ENCODE results near the gene GUCD1. TPM values are rescaled to one million over a fixed set of nuclear protein-coding genes. Genes with fewer than 3 reads are reported as not detected.
A peak's percentile ranks its signal among the peaks of the same experiment; 100 is the strongest.

The GUCD1 gene
- total and polyA plus RNA-seq, 8 donors = 81.7 to 188 (median 89.9) TPM

- intact Hi-C loops (cut with DNase I) = no loop called here
- ATAC-seq (no peak), DNase-seq (no peak)
- no peak for TF ChIP-seq CTCF (IDR thresholded peaks at IDR 0.05)
- peaks cover 0 to 38% of the 10 kb centered on the region in 2 donors for H3K36me3 ChIP-seq
- no peak overlapping the region for H3K27ac ChIP-seq
- no peak overlapping the region for H3K4me3 ChIP-seq
- H3K9me3 ChIP-seq = no peaks in the 10 kb centered on the region
- peaks cover 0 to 12% of the 10 kb centered on the region in 2 donors for H3K4me1 ChIP-seq
- H3K27me3 ChIP-seq = no peaks in the 10 kb centered on the region
Measured at GRCh38 chr22:24587948-24588347, 33.0 kb upstream of the GUCD1 start.

GRCh38 chr22:24587251-24587650 lies 32.3 kb upstream of the GUCD1 start:
- no peaks in the 10 kb centered on the region for H3K9me3 ChIP-seq
- no peaks in the 10 kb centered on the region for H3K27me3 ChIP-seq
- intact Hi-C loops (cut with DNase I) = no loop called here
- H3K27ac ChIP-seq = no peak overlapping the region
- TF ChIP-seq CTCF (IDR thresholded peaks at IDR 0.05) = no peak
- ATAC-seq = no peak
- H3K36me3 ChIP-seq = peaks cover 0 to 38% of the 10 kb centered on the region in 2 donors
- H3K4me3 ChIP-seq = no peak overlapping the region
- no peak for DNase-seq
- peaks cover 0 to 8% of the 10 kb centered on the region in 2 donors for H3K4me1 ChIP-seq

GRCh38 chr22:24585927-24586546 lies 31.1 kb upstream of the GUCD1 start:
- Histone ChIP-seq H3K27me3 (no peaks in the 10 kb centered on the region), H3K4me1 (peaks cover 0 to 6% of the 10 kb centered on the region in 2 donors), H3K27ac (no peak overlapping the region), H3K9me3 (no peaks in the 10 kb centered on the region), H3K36me3 (peaks cover 0 to 38% of the 10 kb centered on the region in 2 donors), H3K4me3 (no peak overlapping the region)
- DNase-seq (no peak), ATAC-seq (no peak)
- intact Hi-C loops (cut with DNase I) = no loop called here
- TF ChIP-seq CTCF (IDR thresholded peaks at IDR 0.05) = no peak

- no peak for ATAC-seq
- H3K27ac ChIP-seq = no peak overlapping the region
- H3K36me3 ChIP-seq = peaks cover 0 to 38% of the 10 kb centered on the region in 2 donors
- intact Hi-C loops (cut with DNase I) = no loop called here
- H3K9me3 ChIP-seq = no peaks in the 10 kb centered on the region
- no peak for DNase-seq
- no peak for TF ChIP-seq CTCF (IDR thresholded peaks at IDR 0.05)
- H3K27me3 ChIP-seq = no peaks in the 10 kb centered on the region
- H3K4me1 ChIP-seq = peaks cover 0 to 6% of the 10 kb centered on the region in 2 donors
- no peak overlapping the region for H3K4me3 ChIP-seq
Measured at GRCh38 chr22:24585461-24585860, 30.5 kb upstream of the GUCD1 start.

- no peak overlapping the region for H3K27ac ChIP-seq
- H3K36me3 ChIP-seq = peaks cover 0 to 38% of the 10 kb centered on the region in 2 donors
- H3K4me1 ChIP-seq = peaks cover 0 to 6% of the 10 kb centered on the region in 2 donors
- intact Hi-C loops (cut with DNase I) = no loop called here
- H3K9me3 ChIP-seq = no peaks in the 10 kb centered on the region
- ATAC-seq (no peak), DNase-seq (peak in 1 of 4 donors; percentile 61)
- no peak for TF ChIP-seq CTCF (IDR thresholded peaks at IDR 0.05)
- H3K4me3 ChIP-seq = no peak overlapping the region
- no peaks in the 10 kb centered on the region for H3K27me3 ChIP-seq
Measured at GRCh38 chr22:24584871-24585411, 30.0 kb upstream of the GUCD1 start.
